Stimulated activated CD4-positive, alpha-beta T cell treated with anti-CD3 and anti-CD28 coated beads, TNF-alpha, amount 100 ng/mL, for 4 hours (primary cell): ENCODE data around the gene ARHGAP9.
A peak's percentile ranks its signal among the peaks of the same experiment; 100 is the strongest.
"Not testable (repeated sequence)": the region's sequence is repeated elsewhere in the genome, so short reads cannot be mapped to it uniquely, and the experiment has no call there.

ENCODE experiments used
- DNase-seq, 3 experiments: peaks; one replicate each; pipeline ENCODE4 v3.0.0-alpha.2; 2020; ENCODE audit warnings: low read depth in 3 of 3

Gene ARHGAP9

GRCh38 chr12:57495051-57495701, 15.5 kb upstream of the ARHGAP9 start:
- not testable (repeated sequence) for DNase-seq

GRCh38 chr12:57491393-57492280, 12.0 kb upstream of the ARHGAP9 start:
- no peak for DNase-seq

GRCh38 chr12:57490126-57490525, 10.5 kb upstream of the ARHGAP9 start:
- DNase-seq = no peak

- DNase-seq = no peak
These were observed 9.5 kb upstream of the ARHGAP9 start for GRCh38 chr12:57489157-57489641.

GRCh38 chr12:57488402-57489156, 8.9 kb upstream of the ARHGAP9 start:
- DNase-seq = no peak

GRCh38 chr12:57487597-57488401, 8.1 kb upstream of the ARHGAP9 start, which contains the start of gene MARS1:
TSS of gene MARS1 (plus strand) at chr12:57488068. CDS start at chr12:57488091, 23 bp downstream.
- peak; percentile 69 to 86 (median 85) for DNase-seq

GRCh38 chr12:57487055-57487596, 7.5 kb upstream of the ARHGAP9 start:
- no peak for DNase-seq

- no peak for DNase-seq
These were observed 6.0 kb upstream of the ARHGAP9 start for GRCh38 chr12:57485695-57486094.

GRCh38 chr12:57483466-57483865, 3.8 kb upstream of the ARHGAP9 start:
- no peak for DNase-seq

GRCh38 chr12:57481671-57482070, 2.0 kb upstream of the ARHGAP9 start:
- DNase-seq = no peak

- DNase-seq = peak in 1 of 3 experiments; percentile 11
These were observed 657 bp downstream of the ARHGAP9 start for GRCh38 chr12:57479043-57479375.

- DNase-seq = peak in 1 of 3 experiments; percentile 40
These were observed 1.7 kb downstream of the ARHGAP9 start for GRCh38 chr12:57477710-57478681.

- no peak for DNase-seq
These were observed 2.5 kb downstream of the ARHGAP9 start for GRCh38 chr12:57476993-57477709.

- DNase-seq = peak in 2 of 3 experiments; percentile 48 to 53
These were observed 3.3 kb downstream of the ARHGAP9 start for GRCh38 chr12:57476162-57476992.

- DNase-seq = no peak
These were observed 4.2 kb downstream of the ARHGAP9 start for GRCh38 chr12:57475271-57476161.

GRCh38 chr12:57474862-57475261, 4.8 kb downstream of the ARHGAP9 start:
- no peak for DNase-seq

GRCh38 chr12:57474430-57474829, 5.2 kb downstream of the ARHGAP9 start:
- DNase-seq = no peak
